HL-60 (cell line): ENCODE results near the gene P2RX1.

Experiments
- DNase-seq, 2 experiments: peaks; one replicate each; pipeline ENCODE4 v3.0.0-alpha.2; 2010 to 2020; ENCODE audit warnings: low read depth in 1 of 2, low spot score in 1 of 2
- H3K27ac ChIP-seq: fragments of 250-450 bp; sonication (Bioruptor Pico); replicated peaks from 2 replicates; pipeline ENCODE4 v1.5.1; 2020; ENCODE audit warnings: mild to moderate bottlenecking, moderate library complexity
- H3K27me3 ChIP-seq: fragments of 250-450 bp; sonication (Bioruptor Pico); 2 replicates; pipeline ENCODE4 v1.5.1; 2021; ENCODE audit warnings: mild to moderate bottlenecking, moderate library complexity; ENCODE audit not compliant: insufficient read depth, poor library complexity, severe bottlenecking
- H3K4me3 ChIP-seq: replicated peaks from 2 replicates; pipeline ENCODE4 v1.5.1; 2011; ENCODE audit warnings: mild to moderate bottlenecking, control low read depth, low read length; ENCODE audit not compliant: insufficient read depth
- CTCF ChIP-seq: IDR thresholded peaks from one replicate; pipeline ENCODE4 v1.5.1; 2011; ENCODE audit warnings: low read length, control low read depth, inconsistent platforms; ENCODE audit not compliant: insufficient read depth
- GABPA ChIP-seq: IDR thresholded peaks from 2 replicates; pipeline ENCODE4 v1.6.1; 2012; ENCODE audit warnings: low read depth
- POLR2AphosphoS5 ChIP-seq: IDR thresholded peaks from 2 replicates; pipeline ENCODE4 v1.6.1; 2012; ENCODE audit warnings: low read depth
- REST ChIP-seq: IDR thresholded peaks from 2 replicates; pipeline ENCODE4 v1.6.1; 2012; ENCODE audit warnings: low read depth; ENCODE audit not compliant: insufficient replicate concordance
- SPI1 ChIP-seq: IDR thresholded peaks from 2 replicates; pipeline ENCODE4 v1.6.1; 2012; ENCODE audit warnings: low read depth, mild to moderate bottlenecking, borderline replicate concordance

P2RX1 gene

GRCh38 chr17:3877220-3877619, 39.0 kb downstream of the P2RX1 start:
- H3K27me3 ChIP-seq: no peaks in the 10 kb centered on the region
- no peak for TF ChIP-seq GABPA
- no peak for TF ChIP-seq POLR2AphosphoS5
- TF ChIP-seq REST: no peak
- no peak for TF ChIP-seq SPI1
- no peak for TF ChIP-seq CTCF
- no peak overlapping the region for H3K4me3 ChIP-seq
- H3K27ac ChIP-seq: no peak overlapping the region
- no peak for DNase-seq

GRCh38 chr17:3875317-3875716, 40.9 kb downstream of the P2RX1 start:
- DNase-seq: no peak
- Histone ChIP-seq H3K27me3 (no peaks in the 10 kb centered on the region), H3K4me3 (no peak overlapping the region), H3K27ac (no peak overlapping the region)
- TF ChIP-seq REST (no peak), CTCF (no peak)

- DNase-seq: no peak
- TF ChIP-seq POLR2AphosphoS5: no peak
- TF ChIP-seq CTCF: no peak
- no peak for TF ChIP-seq SPI1
- no peak for TF ChIP-seq REST
- no peak for TF ChIP-seq GABPA
- H3K4me3 ChIP-seq: no peak overlapping the region
- H3K27me3 ChIP-seq: no peaks in the 10 kb centered on the region
- no peak overlapping the region for H3K27ac ChIP-seq
These were observed 42.4 kb downstream of the P2RX1 start for GRCh38 chr17:3873862-3874261.
